NCI-H2029 treated with DMSO at 0.1 percent for 48 hours (cell line): ENCODE measurements around the gene NEU4.
"Not testable (repeated sequence)": the region's sequence is repeated elsewhere in the genome, so short reads cannot be mapped to it uniquely, and the experiment has no call there.

Experiments
- DNase-seq: peaks from one replicate; lab custom pipeline; 2025; lab: John Stamatoyannopoulos, UW

NEU4 gene

GRCh38 chr2:241798631-241799521 lies 10.1 kb upstream of the NEU4 start:
- no peak for DNase-seq

GRCh38 chr2:241799522-241800197 lies 9.3 kb upstream of the NEU4 start:
- DNase-seq: no peak

GRCh38 chr2:241800198-241800903 lies 8.6 kb upstream of the NEU4 start:
- DNase-seq: not testable (repeated sequence)

- DNase-seq: no peak
These were observed 7.2 kb upstream of the NEU4 start for GRCh38 chr2:241801611-241802420.

- no peak for DNase-seq
These were observed 6.3 kb upstream of the NEU4 start for GRCh38 chr2:241802421-241803318.

- no peak for DNase-seq
These were observed 5.3 kb upstream of the NEU4 start for GRCh38 chr2:241803387-241804325.

- DNase-seq: no peak
These were observed 4.4 kb upstream of the NEU4 start for GRCh38 chr2:241804326-241805229.

GRCh38 chr2:241806217-241806616 lies 2.8 kb upstream of the NEU4 start:
- DNase-seq: not testable (repeated sequence)

GRCh38 chr2:241808051-241808720 lies 807 bp upstream of the NEU4 start:
- no peak for DNase-seq

- no peak for DNase-seq
These were observed 652 bp downstream of the NEU4 start for GRCh38 chr2:241809383-241810306.

- no peak for DNase-seq
These were observed 1.6 kb downstream of the NEU4 start for GRCh38 chr2:241810307-241811200.

- no peak for DNase-seq
These were observed 2.4 kb downstream of the NEU4 start for GRCh38 chr2:241811201-241811951.

GRCh38 chr2:241811952-241812729 lies 3.1 kb downstream of the NEU4 start:
- no peak for DNase-seq
